KMS-11 (cell line): Measurements from ENCODE around the gene CSMD2.

Experiments used
- H2AFZ ChIP-seq: fragments of 200-600 bp; sonication (generic); 2 replicates; pipeline ENCODE4 v1.6.1; 2016; ENCODE audit warnings: antibody characterized with exemption, mixed run types, low read depth
- H3K27ac ChIP-seq: fragments of 200-600 bp; sonication (generic); 2 replicates; pipeline ENCODE4 v1.6.1; 2016; ENCODE audit warnings: mild to moderate bottlenecking, mixed run types
- H3K27me3 ChIP-seq: fragments of 200-600 bp; sonication (generic); 2 replicates; pipeline ENCODE4 v1.6.1; 2017; ENCODE audit warnings: mild to moderate bottlenecking, low read depth, mixed run types, moderate library complexity; ENCODE audit not compliant: insufficient read depth
- H3K36me3 ChIP-seq: fragments of 200-600 bp; sonication (generic); 2 replicates; pipeline ENCODE4 v1.6.1; 2017; ENCODE audit warnings: mild to moderate bottlenecking, mixed run types; ENCODE audit not compliant: insufficient read depth
- H3K4me1 ChIP-seq: fragments of 200-600 bp; sonication (generic); 2 replicates; pipeline ENCODE4 v1.6.1; 2016; ENCODE audit warnings: mild to moderate bottlenecking, low read depth, mixed run types; ENCODE audit not compliant: poor library complexity, severe bottlenecking
- H3K4me2 ChIP-seq: fragments of 200-600 bp; sonication (generic); 2 replicates; pipeline ENCODE4 v1.7.0; 2016; ENCODE audit warnings: mild to moderate bottlenecking, mixed run types
- H3K4me3 ChIP-seq: fragments of 200-600 bp; sonication (generic); IDR thresholded peaks from 2 replicates; pipeline ENCODE4 v1.6.1; 2017; ENCODE audit warnings: low read depth, low read length, mixed read lengths; ENCODE audit not compliant: insufficient read depth
- H3K79me2 ChIP-seq: fragments of 200-600 bp; sonication (generic); 2 replicates; pipeline ENCODE4 v1.6.1; 2016; ENCODE audit warnings: low read depth, mixed run types; ENCODE audit not compliant: insufficient read depth
- H3K9ac ChIP-seq: fragments of 200-600 bp; sonication (generic); 2 replicates; pipeline ENCODE4 v1.6.1; 2016; ENCODE audit warnings: mild to moderate bottlenecking, mixed run types
- H4K20me1 ChIP-seq: fragments of 200-600 bp; sonication (generic); 2 replicates; pipeline ENCODE4 v1.6.1; 2016; ENCODE audit warnings: mild to moderate bottlenecking, mixed run types; ENCODE audit not compliant: insufficient read depth
- CTCF ChIP-seq: fragments of 200-600 bp; sonication (generic); conservative IDR thresholded peaks from 2 replicates; pipeline ENCODE4 v1.6.1; 2017; ENCODE audit warnings: low read depth, mild to moderate bottlenecking, antibody characterized with exemption, low read length, moderate library complexity, mixed read lengths

CSMD2 gene

GRCh38 chr1:33608825-33609400 lies 556.1 kb downstream of the CSMD2 start:
- Histone ChIP-seq H3K4me3 (no peak overlapping the region), H4K20me1 (no peaks in the 10 kb centered on the region), H3K27me3 (peaks cover 6% of the 10 kb centered on the region; the same call in 1 of the 2 replicates), H3K9ac (no peak overlapping the region), H3K27ac (no peak overlapping the region), H3K36me3 (no peaks in the 10 kb centered on the region), H3K4me2 (no peak overlapping the region), H2AFZ (no peak overlapping the region), H3K79me2 (no peaks in the 10 kb centered on the region), H3K4me1 (no peaks in the 10 kb centered on the region)
- no peak for TF ChIP-seq CTCF

- no peak overlapping the region for H3K27ac ChIP-seq
- no peaks in the 10 kb centered on the region for H3K4me1 ChIP-seq
- no peak overlapping the region for H3K4me2 ChIP-seq
- no peak for TF ChIP-seq CTCF
- H2AFZ ChIP-seq: no peak overlapping the region
- no peaks in the 10 kb centered on the region for H3K36me3 ChIP-seq
- no peaks in the 10 kb centered on the region for H3K79me2 ChIP-seq
- H4K20me1 ChIP-seq: no peaks in the 10 kb centered on the region
- no peak overlapping the region for H3K9ac ChIP-seq
- H3K4me3 ChIP-seq: no peak overlapping the region
- H3K27me3 ChIP-seq: peaks cover 3% of the 10 kb centered on the region; the same call in 1 of the 2 replicates
These were observed 557.5 kb downstream of the CSMD2 start for GRCh38 chr1:33607444-33608005.

- Histone ChIP-seq H3K27ac (no peak overlapping the region), H4K20me1 (no peaks in the 10 kb centered on the region), H3K4me2 (no peak overlapping the region), H3K27me3 (peaks cover 3% of the 10 kb centered on the region; the same call in 1 of the 2 replicates), H2AFZ (no peak overlapping the region), H3K36me3 (no peaks in the 10 kb centered on the region), H3K4me1 (no peaks in the 10 kb centered on the region), H3K9ac (no peak overlapping the region), H3K4me3 (no peak overlapping the region), H3K79me2 (no peaks in the 10 kb centered on the region)
- no peak for TF ChIP-seq CTCF
These were observed 558.8 kb downstream of the CSMD2 start for GRCh38 chr1:33606272-33606671.

- Histone ChIP-seq H4K20me1 (no peaks in the 10 kb centered on the region), H3K9ac (no peak overlapping the region), H3K4me3 (no peak overlapping the region), H3K4me1 (no peaks in the 10 kb centered on the region), H3K36me3 (no peaks in the 10 kb centered on the region), H3K4me2 (no peak overlapping the region), H3K79me2 (no peaks in the 10 kb centered on the region), H3K27me3 (peaks cover 3% of the 10 kb centered on the region; the same call in 1 of the 2 replicates), H3K27ac (no peak overlapping the region), H2AFZ (no peak overlapping the region)
- TF ChIP-seq CTCF: no peak
These were observed 562.8 kb downstream of the CSMD2 start for GRCh38 chr1:33602271-33602670.
